Thyroid gland (tissue), 4 donors: Measurements from ENCODE around the gene MAL.

Source experiments
- POLR2A ChIP-seq, 2 donors: fragments of 450-650 bp; IDR thresholded peaks; one replicate each; pipeline ENCODE4 v1.6.1; 2017; ENCODE audit warnings: antibody characterized with exemption in 2 of 2, mild to moderate bottlenecking in 2 of 2, moderate library complexity in 1 of 2
- TF ChIP-seq, protein P1 (sequence below), 6 experiments: fragments of 200-600 bp in 3 of 6; fragments of 450-650 bp in 3 of 6; sonication (generic) in 3 of 6; IDR thresholded peaks; one replicate each; pipeline ENCODE4 v1.5.1; 2016 to 2019; ENCODE audit warnings: antibody characterized with exemption in 6 of 6, mild to moderate bottlenecking in 2 of 6, inconsistent platforms in 1 of 6, moderate library complexity in 1 of 6

DNA sequence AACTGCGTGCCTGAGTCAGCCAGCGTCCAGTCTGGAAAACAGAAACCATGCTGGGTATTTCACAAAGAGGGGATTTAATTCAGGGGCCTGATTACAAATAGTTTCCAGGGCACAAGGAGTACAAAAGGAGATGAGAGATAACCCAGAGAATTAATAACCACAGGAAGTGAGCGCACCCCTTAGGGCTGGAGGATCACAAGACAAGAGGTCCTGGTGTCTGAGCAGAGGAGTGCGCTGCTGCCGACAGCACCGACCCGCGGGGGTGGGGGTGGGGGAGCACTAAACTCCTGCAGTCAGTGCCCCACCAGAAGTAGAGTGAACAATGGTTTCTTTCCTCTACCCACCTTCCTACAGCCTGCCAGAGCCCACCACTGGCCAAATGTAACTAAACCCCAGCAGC, 20.8 kb upstream of the MAL start:
- TF ChIP-seq, protein P1, sequence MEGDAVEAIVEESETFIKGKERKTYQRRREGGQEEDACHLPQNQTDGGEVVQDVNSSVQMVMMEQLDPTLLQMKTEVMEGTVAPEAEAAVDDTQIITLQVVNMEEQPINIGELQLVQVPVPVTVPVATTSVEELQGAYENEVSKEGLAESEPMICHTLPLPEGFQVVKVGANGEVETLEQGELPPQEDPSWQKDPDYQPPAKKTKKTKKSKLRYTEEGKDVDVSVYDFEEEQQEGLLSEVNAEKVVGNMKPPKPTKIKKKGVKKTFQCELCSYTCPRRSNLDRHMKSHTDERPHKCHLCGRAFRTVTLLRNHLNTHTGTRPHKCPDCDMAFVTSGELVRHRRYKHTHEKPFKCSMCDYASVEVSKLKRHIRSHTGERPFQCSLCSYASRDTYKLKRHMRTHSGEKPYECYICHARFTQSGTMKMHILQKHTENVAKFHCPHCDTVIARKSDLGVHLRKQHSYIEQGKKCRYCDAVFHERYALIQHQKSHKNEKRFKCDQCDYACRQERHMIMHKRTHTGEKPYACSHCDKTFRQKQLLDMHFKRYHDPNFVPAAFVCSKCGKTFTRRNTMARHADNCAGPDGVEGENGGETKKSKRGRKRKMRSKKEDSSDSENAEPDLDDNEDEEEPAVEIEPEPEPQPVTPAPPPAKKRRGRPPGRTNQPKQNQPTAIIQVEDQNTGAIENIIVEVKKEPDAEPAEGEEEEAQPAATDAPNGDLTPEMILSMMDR (IDR thresholded peaks at IDR 0.05) = no peak
- no peak for TF ChIP-seq POLR2A (IDR thresholded peaks at IDR 0.05)
